Ureter (tissue), 1 donor: ENCODE data around the gene ACP1. TPM values are rescaled to one million over a fixed set of nuclear protein-coding genes. Genes with fewer than 3 reads are reported as not detected.

Source experiments
- DNase-seq: peaks from one replicate; pipeline ENCODE4 v3.0.0-alpha.2; 2020; ENCODE audit warnings: low spot score
- total RNA-seq: library from RNA; stranded (reverse); gene quantifications from one replicate; pipeline ENCODE4 v1.2.4, GENCODE V29; 2023
- donor health status: DM: yes; HTN: yes; CAD: no.

Gene ACP1
- total RNA-seq, 1 donor from 2014 or later, result 97.5 TPM

- no peak for DNase-seq
Measured at GRCh38 chr2:255195-255594, 9.6 kb upstream of the ACP1 start.

DNA sequence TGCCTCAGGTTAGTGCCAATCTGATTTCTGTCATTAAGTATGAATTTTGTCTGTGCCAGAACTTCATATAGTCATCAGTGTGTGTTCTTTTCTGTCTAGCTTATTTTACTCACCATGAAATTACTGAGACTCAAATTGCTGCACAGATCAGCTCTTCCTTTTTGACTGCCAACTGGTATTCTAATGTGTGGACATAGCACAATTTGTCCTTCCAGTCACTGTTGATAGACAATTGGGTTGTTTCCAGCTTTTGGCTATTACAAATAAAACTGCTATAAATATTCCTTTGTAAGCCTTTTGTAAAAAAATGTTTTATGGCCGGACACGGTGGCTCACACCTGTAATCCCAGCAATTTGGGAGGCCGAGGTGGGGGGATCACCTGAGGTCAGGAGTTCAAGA lies 8.7 kb upstream of the ACP1 start:
- no peak for DNase-seq

DNA sequence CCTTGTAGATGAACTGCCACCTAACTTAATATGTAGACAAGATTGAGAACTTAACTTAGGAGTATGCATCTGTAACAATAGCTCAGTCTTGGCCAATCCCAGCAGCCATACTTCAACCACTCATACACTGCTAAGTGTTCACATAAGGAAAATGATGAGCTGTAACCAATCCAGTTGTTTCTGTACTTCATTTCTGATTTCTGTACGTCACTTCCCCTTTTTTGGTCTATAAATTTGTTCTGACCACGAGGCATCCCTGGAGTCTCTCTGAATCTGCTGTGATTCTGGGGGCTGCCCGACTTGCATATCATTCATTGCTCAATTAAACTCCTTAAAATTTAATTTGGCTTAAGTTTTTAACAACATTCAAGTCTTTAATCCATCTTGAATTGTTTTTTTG lies 7.3 kb upstream of the ACP1 start:
- DNase-seq, result no peak

DNA sequence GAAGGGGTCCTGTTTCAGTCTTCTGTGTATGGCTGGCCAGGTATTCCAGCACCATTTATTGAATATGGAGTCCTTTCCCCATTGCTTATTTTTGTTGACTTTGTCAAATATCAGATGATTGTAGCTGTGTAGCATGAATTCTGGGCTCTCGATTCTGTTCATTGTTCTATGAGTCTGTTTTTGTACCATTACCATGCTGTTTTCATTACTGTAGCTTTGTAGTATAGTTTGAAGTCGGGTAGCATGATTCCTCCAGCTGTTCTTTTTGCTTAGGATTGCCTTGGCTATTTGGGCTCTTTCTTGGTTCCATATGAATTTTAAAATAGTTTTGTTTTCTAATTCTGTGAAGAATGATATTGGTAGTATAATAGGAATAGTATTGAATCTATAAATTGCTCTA lies 6.9 kb upstream of the ACP1 start:
- DNase-seq, result no peak

- no peak for DNase-seq
Measured at GRCh38 chr2:258933-259332, 5.8 kb upstream of the ACP1 start.

GRCh38 chr2:259789-260331 lies 4.9 kb upstream of the ACP1 start:
- DNase-seq, result no peak

GRCh38 chr2:260507-261161 lies 4.1 kb upstream of the ACP1 start:
- no peak for DNase-seq

DNA sequence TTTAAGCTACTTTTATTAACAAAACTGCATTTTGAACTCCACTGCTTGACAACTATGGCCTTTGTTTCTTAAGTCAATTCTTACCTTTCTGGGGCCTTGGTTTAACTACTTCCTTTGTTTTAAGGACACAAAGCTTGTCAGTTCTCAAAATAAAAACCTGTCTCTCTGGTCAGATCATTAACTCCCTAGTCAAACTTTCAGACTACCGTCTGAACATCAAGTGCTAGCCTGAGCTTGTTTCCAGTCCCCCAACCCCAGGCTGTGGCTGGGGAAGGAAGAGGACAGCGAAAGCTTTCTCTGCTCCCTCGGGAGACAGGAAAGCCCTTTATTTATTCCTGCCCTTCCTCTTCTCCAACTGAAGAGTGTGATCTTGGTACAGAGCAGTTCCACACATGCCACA lies 2.6 kb upstream of the ACP1 start:
- DNase-seq, result no peak

GRCh38 chr2:263022-263738 lies 1.6 kb upstream of the ACP1 start:
- peak; percentile 43 for DNase-seq

DNA sequence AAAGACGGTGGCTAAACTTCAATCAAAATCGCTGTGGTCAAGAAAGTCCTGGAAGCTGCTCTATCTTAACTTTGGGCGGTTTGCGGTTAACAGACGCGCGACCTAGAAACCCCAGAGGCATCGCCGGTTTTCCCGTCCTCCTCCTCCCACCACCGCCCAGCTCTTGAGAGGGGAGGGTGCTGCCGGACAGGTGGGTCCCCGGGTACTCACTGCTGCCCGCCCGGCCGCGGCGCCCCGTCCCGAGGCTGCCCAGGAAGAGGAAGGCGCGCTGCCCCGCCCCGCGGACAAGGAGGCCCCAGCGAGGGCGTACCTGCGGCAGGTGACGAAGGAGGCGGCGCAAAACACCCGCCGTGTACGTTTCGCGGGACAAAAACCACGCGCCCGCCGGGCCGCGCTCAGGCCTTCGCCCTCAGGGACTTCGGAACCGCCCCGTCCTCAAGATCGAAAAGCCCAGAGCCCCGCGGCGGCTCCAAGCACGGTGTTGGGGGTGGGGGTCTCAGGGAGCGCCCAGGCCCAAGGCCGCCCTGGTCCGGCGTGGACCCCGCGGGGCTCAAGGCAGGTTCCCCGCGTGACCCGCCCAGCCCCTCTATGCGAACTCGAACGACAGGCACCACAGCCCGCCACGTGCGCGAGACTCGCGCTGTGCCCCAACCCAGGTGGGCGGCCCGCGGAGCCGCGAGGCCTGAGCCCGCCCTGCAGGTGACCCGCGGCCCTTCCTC lies 814 bp upstream of the ACP1 start, which contains the start of gene SH3YL1:
TSS of gene SH3YL1 (minus strand) at position 259 of the 719 bp plus-strand sequence. CDS start at position 211, 48 bp downstream.
- DNase-seq, result peak; percentile 77

DNA sequence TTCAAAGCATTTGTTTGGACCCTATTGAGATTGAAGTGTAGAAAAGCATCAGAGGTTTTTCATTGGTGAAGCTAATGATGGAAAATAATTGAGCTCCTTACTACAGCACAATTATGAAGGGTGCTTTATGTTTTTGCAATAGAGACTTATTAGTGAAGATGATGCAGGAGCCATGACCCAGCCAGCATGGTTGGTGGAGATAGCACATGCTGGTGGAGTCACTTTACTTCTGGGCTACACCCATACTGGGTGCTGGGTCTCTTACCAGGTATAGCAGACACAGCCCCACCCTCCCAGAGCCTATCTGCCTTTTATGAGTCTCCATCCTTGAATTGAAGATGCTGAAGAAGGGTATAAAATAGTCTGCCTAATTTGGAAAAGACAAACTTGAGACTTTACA lies 3.6 kb downstream of the ACP1 start:
- no peak for DNase-seq

DNA sequence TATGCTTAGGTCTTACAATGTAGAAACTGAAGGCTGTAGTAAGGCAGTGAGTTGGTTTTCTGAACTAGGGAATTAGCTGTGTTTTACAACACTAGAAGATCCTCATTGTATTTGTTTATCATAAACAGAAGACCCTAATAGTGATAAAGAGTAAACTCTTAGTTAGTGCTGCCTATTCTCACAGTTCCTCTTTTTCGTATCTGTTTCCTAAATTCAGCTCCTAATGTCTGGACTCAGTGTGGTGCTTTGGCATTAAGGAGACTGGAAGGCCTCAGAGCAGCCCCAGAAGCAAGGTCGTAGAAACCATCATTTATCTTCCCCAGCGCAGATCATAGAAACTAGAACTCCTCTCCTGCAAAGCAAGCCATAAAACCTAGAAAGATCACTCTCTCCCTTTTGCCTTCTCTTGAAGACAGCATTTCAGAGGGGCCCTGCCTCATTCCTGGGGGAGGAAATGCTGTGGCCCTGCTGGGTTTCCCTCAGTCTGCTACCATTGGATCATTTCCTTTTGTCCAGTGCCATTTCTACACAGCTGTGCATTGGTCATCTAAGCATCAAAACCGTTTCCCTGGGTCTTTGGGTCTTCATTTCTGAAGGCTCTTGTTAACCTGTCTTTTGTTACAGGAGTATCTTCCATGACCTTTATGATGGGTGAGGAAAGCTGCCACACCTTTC lies 4.7 kb downstream of the ACP1 start:
- DNase-seq, result no peak

DNA sequence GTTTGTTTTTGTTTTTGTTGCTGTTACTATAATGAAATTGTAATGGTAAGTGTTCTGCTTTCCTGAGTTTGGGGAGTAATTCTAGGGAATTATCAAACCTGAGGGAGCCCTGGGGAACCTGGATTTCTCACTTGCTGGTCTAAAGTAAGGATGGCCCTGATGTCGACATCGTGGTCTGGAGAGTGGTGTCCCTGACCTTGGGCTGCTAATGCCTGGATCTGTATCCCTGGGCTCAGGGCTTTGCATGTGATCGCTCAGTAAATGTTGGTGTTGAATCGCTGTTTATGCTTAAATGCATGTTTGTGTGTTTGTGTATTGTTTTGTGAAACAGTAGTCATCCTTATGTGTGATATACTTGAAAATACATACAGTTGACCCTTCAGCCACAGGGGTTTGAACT lies 6.1 kb downstream of the ACP1 start:
- no peak for DNase-seq

- no peak for DNase-seq
Measured at GRCh38 chr2:271917-272316, 7.2 kb downstream of the ACP1 start.

DNA sequence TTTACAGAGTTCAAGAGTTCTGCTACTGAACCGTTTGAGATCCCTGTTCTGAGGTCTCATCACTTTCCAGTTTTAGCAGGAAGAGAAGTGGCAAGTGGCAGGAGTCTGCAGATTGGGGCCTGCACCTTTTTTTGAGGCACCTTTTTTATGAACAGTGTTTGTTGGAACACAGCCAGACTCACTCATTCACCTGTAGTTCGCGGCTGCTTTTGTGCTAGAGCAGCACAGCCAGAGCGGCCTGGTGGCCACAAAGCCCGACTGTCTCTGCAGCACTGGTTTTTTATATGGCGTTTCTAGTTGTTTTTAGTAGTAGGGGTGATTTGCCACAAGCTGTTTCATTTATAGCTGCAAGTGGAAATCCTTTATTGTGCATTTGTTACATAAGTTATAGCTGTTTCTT lies 8.6 kb downstream of the ACP1 start:
- no peak for DNase-seq

DNA sequence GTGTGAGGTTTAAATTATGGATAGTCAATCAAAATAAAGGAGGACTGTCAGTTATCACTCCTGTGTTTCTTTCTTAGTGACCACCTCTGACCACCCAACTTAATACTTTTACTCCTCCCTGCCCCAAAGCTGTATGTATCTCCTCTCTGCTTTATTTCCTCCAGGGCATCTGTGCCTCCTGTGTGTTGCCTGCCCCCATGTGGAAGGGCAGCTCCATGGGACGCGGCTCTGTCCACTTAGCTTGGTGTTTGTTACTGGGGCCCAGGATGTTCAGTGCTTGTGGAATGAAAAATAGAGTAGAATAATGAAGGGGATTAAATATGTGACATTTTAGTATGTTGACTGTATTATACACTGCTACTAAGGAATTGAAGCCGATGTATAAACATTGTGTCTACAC lies 9.8 kb downstream of the ACP1 start:
- DNase-seq, result no peak

DNA sequence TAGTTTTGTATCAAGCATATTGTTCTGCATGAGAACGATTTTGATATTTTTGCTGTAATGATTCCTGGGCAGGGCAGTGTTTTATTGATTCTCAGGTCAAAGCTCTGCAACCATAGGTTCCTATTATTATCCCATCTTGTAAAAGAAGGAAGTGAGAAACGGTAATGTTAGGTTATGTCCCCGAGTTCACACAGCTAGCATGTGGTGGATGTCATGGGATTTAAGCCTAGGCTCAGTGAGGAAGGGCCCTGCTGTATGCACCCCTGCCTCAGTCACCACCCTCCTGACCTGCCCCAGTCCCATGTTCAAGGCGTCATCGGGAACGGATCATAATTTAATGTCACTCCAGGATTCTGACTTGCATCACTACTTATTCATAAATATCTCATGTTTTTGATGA lies 10.7 kb downstream of the ACP1 start:
- no peak for DNase-seq

- DNase-seq, result no peak
Measured at GRCh38 chr2:278312-278926, 13.7 kb downstream of the ACP1 start.

DNA sequence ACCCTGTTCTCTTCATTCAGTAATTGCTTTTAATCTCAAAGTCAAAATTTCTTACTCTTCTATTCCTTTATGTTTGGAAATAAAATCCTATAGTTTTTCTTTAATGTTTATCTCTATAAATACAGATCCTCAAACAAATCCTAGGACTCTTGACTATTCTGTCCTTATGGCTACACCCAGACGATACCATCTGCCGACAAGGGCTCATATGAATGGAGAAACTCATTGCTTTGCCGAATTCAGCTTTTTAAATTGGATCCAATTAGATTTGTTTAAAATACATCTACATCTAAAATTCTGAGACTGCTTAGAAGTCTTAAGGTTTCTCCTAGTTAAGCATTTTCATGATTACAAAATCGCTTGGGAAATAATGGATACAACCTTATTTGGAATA lies 14.2 kb downstream of the ACP1 start:
- DNase-seq, result no peak

DNA sequence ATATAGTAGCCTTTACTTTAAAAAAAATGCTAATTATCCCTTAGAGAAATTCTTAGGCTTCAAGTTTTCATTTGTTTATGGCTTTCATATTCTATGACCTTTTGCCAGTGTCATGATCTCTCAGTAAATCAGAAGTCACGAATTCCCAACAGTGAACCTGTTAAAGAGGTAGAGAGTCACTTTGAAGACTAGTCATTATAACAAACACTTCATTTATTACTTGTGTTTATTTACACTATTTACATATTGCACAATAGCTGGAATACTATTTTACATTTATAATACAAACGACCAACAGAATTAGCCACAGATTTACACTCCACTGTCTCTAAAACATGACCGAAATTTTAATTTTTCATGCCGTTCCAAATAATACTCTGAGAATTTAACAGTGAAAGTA lies 14.6 kb downstream of the ACP1 start:
- no peak for DNase-seq

- DNase-seq, result no peak
Measured at GRCh38 chr2:279956-280649, 15.4 kb downstream of the ACP1 start.
